ENCODE data around the gene CHST1.

Gene CHST1

DNA sequence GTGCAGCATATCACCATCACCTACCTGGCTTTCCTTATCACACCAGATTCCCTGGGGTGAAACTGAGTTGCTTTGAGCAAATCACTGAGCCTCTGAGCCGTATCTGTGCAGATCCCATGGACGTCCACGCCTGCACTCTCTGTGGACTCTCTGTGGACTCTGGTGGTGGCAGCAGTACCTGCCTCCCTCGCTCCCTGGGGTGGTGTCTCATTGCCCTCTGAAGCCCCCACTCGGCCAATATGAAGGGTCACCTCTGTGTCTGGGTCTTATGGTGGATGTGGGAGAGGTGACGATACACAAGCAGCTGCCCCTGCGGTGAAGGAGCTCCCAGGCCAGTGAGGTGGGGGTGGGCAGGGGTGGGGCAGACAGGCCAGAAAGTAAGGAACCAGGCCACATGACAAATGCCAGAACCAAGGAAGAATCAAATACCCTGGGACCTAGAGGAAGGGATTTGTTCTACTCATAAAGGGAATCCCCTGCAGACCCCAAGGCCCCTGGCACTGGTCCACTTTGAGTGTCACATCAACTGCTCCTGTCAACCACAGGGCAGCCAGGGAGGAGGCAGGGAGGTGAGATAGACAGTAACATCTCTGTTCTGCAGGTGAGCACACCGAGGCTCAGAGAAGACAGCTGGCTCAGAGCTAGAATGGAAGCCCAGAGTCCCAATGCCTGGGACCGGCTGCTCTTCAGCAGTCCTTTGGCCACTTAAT is 9.2 kb upstream of the CHST1 start:
- no peak for DNase-seq

DNA sequence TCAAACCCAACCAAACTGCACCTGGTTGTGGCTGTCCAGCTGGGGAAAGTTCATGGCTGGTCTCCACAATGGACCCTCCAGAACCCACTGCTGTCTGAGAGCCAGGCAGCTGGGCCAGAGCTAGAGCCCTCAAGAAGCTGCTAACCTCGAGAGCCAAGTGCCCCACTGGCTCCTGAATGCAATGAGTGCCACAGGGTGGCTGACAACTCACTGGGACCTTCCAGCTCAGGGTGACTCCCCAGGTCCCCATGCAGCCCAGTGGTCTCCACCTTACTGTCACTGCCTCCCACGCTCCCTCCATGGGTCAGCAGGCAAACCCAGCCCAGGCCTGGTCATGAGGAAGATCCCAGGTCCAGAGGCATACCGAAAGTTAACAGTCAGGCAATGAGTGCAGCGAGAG is 8.0 kb upstream of the CHST1 start:
- no peak for DNase-seq

DNA sequence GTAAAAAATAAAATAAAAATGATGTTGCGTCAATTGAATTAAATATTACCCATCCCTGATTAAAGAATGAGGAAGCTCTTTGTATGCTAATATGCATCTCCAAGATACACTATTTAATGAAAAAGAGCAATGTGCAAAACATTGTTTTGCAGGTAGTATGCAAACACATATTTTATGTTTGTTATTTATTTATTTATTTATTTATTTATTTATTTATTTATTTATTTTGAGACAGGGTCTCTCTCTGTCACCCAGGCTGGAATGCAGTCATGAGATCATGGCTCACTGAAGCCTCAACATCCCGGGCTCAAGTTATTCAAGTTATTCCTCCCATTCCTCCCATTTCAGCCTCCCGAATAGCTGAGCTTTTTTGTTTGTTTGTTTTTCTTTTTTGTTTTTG is 7.2 kb upstream of the CHST1 start:
- no peak for DNase-seq

DNA sequence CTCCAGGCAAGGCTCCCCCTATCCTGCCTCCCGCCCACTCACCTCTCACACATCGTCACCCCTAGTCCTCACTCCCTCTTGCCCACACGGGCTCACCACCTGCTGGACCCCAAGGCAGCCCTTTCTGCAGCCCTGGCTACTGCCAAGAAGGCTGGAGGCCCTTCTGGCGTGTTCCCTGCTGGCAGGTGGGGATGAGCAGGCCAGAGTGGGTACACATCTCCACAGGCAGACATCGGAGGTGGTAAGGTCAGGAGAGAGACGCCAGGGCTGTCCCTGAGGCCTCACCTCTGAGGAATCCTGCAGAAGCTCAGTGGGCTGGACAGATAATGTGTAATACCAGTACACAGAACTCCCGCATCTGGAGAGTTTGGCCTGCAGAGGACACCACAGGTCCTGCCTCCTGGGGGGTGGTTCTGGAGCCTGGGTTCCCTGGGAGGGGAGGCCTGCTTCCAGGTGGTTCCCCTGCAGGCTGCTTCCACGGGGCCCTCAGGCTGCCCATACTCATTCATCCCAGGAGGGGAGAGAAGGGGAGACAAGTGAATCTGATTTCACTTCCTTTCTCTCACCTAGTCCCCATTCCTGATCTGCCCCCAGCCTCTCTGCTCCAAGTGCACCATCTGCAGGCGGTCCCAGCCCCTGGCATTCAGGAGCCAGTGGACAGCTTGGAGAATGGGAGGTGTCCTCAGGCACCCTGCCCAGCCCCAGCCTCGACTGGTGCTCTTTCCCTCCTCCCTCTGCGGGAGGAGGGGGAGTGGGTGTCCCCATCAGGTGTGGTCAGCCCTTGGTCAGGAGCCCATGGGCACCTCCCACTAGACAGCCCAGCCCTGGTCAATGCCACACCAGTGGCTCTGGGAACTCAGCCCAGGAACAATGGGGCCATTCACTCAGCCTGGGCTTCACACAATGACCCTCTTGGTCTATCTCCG is 6.1 kb upstream of the CHST1 start:
- DNase-seq: no peak

DNA sequence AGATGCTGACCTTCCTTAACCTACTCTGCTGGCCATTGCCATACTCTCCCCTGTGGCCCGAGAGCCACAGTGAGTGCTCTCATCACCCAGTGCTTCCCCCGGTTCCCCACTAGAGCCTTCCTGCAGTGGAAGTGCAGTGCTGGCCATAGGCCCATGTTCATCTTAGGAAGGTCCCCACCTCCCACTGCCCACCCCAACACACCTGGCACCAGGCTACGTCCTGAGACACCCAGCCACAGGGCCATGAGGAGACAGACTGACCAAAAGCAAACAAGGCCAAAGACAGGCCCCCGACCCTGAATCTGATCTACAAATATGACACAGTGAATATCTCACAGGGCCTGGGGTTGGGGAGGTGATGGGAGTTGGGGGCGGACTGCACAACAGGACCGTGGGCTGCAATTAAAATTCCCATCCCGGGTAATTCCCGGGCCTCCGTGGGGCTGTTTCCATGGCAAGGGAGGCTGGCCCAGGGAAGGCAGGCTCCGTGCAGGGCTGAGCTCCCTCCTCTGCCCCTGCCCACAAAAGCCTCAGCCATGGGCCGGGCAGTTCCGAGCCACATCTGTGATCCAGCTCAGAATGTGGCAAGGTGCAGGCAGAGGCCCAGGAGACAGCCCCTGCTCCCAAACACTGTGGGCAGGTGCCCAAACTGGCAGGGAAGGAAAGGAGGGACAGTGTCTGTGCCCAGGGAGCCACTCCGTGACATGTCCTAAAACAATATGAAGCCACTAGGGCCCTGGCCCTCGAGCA is 5.1 kb upstream of the CHST1 start:
- DNase-seq: no peak

DNA sequence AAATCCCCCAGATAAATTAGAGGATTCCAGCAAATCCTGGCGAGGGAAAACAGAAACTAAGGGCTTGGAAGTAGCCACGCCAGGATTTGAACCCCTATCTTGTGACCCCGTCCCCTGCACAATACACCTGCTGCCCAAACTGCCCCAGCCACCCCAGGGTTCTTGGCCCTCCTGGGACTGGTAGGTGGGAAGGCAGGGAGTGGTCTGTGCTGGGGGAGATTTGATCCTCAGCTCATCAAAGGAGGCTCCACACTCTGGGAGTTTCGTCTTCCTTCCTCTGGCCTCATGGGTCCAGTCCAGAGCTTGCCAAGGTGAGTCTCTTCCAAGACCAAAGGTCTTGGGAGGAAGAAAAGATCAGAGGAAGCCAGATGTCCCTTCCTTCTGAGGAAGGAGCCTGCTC is 4.5 kb upstream of the CHST1 start:
- no peak for DNase-seq

DNA sequence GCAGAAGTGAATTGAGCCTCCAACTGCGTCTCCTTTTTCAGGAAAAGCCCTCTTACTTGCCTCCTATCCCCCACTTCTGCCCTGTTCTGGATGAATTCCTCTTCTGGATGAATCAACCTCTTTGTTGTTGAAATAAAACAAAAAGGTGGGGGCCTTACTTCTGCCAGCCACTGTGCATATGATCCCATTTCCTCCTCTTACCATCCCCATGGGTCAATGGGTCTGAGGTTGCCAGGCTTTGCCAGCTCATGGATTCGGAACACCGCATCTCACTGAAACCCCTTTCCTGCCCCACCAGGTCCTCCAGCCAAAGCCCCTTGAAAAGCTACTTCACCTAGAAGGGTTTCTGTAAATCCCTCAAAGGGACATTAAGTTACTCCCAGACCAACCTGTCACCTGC is 3.7 kb upstream of the CHST1 start:
- DNase-seq: no peak

DNA sequence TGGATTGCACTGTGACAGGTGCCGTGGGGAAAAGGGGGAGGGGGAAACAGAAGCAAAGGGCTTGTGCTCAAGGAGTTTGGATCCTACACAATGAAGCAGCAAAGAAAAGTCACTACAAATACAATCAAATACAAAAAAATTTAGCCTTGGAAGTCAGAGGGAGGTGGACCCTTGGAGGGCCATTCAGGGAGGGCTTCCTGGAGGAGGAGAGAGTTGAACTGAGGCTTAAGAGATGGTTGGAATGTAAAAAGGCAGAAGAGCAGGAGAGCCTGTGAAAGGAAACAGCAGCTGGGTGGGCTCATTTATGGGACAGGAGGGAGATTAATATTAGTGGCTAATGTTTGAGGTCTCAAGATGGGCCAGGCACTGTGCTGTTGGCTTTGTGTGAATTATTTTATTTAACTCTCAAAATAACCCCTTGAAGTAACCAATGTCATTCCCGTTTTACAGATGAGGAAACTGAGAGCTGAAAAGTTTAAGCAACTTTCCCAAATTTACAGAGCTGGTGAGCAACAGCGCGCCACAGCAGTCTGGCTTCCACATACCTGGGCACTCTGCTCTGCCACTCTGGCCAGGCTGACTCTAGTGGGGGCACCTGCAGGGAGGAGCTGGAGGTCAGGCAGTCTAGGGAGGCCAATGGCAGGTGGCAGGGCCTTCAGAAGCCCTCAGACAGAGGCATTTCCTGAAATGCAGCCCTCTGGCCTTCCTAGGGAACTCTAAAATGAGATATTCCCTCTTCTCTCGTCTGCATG is 2.7 kb upstream of the CHST1 start:
- DNase-seq: no peak

DNA sequence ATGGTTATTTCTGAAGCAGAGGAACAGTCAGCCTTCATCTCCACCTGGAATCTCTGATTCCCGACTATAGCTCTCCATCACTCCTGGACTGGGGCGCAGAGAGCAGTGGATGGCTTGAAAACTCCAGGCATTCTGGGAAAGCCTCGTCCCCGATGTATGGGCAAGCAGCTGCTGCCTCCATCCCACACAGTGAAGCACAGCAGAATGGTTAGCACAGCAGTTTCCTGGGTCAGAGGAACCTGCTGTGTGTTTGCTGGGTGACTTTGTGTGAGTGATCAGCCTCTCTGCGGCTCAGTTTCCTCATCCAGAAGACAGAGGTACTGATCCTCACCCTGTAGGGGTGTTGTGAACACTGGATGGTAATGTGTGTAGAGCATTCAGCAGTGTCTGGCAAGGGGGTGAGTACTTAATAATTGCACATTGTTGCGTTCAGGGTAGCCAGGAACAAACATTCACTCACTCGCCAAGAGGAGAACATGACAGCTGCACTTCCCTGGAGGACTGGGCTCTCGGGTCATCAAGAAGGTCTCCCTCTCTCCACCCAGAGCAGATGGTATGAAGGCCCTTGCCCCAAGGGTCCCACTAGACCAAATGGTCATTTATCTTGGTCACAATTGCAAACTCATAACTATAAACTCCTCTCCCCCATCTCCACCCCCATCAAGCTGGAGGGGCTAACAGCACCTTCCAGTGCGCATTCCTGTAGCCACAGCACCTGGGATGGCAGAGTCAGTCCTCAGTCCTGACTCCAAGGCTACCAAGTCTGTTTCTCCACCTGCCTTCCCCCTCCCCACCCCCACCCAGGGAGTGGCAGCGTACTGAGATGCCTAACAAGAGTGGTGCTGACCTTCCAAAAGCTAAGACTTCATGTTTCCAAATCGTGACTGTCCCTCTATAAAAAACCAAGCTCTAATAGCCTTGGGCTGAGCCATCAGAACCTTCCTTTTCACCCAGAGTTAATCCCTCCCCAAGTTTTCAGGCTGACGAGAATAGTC is 1.5 kb upstream of the CHST1 start:
- no peak for DNase-seq

DNA sequence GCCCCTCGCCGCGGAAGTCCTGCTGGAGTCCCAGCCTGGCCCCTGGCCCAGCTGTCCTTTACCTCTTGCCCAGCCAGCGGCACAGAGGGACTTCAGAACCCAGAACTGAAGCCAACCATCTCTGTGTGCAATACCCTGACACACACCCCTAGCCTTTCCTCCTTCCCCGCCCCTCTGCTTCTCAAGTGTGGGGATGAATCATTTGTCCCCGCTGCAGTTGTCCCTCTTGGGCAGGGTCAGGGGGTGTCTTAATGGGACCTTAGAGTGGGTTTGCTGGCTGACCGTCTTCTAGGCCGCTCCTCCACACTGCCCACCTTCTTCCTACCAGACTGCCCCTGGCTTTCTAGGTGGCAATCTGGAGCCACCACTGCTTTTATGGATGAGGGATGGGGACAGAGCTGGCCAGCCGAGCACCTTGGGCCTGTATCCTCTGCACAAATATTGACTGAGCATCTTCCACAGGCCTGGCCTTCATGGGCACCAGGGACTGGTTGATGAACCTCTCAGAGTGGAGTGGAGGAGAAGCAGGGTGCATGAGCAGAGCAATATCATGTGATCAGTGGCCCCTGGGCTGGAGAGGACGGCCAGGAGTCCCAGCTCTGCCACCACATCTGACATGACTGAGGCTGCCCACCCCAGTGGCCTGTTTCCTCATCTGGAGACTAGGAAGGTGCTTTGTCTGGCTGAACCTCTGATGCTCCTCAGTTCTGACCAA is 668 bp upstream of the CHST1 start:
- DNase-seq: no peak

DNA sequence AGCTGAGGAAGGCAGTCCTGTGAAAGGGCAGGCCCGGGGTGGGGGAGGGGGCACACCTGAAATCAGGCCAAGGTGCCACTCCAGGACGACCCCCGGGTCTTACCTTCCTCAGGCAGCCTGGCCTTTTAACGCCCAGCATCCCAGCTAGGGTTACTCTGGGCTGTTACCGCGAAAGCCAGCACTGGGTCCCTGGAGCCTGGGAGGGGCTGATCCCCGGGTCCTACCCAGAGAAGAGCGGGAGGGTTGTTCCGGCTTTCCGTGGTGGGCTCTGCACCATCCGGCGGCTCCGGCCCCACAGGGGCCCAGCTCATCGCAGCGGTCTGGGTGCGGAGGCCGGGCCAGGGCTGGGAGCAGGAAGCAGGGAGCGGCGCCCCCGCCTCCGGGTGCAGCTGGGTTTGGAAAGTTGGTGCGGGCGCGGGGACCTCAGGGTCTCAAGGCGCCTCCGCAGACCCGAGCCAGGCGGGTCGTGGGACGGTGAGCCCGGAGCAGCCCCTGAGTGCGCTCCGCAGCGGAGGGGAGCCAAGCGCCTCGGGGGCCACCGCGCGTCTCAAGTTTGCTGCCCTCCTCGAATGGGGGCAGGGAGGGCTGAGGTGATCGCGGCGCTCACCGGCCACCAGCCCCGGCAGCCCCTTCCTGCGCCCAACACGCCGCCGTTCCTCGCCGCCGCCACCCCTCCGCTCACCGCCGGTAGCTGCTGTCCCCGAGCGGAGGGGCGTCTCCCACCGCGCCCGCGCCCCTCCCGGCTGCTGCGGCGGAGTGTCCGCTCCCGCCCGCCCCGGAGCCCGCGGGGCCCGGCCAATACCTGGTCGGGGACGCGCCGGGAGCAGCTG is 831 bp downstream of the CHST1 start:
- DNase-seq: no peak

DNA sequence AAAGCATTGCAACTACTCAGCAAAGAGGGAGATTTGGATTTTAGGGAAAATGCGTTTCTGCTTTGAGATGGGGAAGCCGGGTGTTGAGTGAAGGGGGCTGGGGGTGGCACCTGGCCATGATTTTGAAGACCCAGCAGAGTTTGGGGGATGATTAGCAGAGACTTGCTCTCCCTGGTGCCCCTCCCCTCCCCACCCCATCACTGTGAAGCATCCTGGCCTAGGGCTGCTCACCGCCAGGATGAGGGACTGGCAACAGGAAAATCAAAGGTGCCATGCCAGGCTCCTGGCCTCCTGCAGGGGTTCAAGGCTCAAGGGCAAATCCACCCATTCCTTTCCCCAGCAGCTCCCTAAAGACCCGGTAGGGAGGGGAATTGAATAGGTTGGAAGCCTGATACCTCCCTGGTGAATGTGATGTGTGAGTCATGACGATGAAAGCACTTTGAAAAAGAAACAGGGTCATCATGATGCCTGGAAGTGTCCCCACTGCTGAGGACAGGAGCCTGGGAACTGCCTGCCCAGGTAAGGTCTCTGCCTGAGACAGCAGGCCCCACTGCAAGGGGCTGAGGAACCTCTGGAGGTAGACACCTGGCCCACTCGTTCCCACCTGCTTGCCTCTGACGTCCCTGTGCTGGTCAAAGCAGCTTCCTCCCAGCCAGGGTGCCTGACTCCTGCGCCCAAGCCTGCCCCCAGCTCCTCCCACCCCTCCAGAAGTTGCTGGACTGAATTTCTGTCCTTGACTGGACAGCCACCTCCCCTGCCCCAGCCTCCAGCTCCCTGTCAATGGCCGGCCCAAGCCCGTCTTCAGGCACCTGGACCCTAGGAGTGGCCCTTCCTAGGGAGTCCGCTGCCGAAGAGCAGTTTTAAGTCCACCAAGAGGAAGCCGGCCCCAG is 1.7 kb downstream of the CHST1 start:
- no peak for DNase-seq

DNA sequence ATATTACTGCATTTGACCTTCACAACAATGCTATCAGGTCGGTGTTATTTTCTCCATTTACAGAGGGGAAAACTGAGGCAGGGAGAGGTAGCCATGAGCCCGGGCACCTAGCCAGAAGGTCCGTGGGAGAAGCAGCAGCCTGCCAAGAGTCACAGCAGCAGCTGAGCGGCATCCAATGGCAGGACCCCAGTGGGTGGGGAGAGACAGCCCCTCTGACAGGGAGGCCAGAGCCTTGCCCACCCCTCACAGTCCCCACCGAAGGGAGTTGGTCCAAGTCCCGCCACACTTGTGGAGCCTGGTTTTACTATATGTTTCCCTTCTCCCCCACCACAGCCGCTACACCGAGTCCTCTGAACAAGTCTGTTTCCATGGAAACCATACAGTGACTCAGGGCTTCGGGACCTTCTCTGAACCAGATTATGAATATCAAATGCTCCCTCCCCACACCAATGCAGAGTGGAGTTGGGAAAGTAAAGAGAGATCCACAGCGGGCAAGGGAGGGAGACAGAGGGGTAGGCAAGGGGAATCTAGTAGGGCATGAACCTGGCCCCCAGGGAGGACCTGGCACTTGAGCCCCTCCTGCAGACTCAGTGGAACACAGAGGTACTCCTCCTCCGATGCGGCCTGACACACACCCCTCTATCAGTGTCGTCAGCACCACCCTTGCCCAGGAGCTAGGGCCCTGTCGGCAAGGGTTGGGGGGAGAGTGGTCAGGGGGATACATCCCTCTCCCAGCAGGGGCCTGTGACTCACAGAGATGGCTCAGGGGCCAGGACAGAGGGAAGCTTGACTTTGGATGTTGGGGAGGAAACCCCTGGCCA is 2.5 kb downstream of the CHST1 start:
- DNase-seq: no peak

DNA sequence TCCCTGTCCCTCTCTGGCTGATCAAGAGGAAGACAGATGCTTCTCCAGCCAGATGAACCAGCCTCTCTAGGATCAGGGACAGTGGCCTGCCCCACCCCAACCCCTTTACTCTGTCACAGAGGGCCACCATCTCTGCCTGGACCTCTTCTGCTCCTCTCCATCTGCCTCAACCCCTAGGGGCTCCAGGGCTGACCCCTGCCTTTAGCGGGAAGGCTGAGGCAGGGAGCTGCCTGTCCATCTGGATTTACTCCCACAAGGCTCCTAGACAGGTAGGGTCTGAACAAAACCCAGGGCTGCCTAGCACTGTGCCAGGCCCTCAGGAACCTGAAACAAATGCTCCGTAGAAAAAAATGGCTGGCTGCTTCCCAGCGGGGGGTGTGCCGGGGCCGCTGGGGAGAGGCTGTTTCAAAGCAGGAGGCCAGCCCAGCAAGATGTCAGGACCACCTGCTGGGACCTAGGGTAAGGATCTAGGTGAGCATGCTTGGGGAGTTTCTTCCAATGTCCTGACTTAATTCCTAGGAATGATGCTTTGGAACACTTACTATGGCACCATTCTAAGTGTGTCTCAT is 3.2 kb downstream of the CHST1 start:
- DNase-seq: no peak

DNA sequence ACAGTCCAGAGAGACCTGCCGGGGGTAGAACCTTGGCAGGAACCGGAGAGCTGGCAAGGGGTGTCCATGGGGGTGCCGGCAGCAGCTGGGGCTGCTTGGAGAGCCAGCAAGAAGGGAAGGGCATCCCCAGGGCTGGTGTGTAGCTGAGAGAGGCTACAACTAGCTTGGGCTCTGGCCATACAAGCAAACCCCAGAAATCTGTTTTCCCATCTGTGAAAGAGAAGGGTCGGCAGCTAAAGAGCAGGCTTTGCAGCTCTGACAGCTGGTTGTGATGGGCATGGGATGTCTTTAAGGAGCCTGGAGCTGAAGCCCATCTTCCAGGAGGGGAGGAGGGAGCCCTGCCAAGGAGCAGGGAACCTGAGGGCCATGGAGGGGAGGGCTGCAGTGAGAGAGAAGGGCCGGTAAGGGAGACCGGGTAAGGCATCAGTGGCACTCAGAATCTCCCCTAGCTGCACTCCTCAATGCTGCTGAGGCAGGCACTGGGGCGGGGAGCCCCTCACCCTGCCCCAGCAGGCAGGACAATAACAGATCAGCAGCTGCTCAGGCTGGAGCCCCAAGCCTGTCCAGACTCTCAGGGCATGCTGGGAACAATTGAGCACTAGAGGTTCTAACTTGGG is 3.9 kb downstream of the CHST1 start:
- no peak for DNase-seq

DNA sequence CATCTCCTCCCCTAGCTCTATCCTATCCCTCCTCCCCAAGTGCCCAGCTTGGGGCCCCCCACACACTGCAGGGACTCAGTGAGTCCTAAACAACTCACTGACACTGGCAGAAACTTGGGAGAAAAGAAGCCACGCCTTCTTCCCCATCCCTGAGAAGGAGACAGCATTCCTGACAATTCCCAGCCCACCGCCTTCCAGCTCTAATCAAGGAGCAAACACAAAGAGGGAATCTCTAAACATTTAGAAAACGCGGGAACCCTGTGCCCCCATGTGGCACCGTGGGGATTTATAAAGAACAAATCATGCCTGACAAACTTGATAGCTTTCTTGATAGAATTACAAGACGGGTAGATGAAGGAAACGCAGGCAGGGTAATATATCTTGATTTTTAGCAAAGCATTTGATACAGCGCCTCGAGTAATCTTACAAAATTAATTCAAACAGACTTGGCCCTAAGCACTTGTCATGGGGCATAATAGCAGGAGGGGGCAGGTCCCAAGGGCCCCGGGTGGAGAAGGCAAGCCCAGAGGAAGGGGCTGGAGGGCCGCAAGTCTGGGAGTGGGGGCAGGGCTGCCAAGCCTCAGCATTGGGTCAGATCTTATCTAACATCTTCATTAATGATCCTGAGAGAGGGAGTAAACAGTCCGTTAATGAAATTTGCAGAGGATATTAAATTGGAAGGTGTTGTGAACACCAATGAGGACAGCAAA is 4.5 kb downstream of the CHST1 start:
- no peak for DNase-seq

DNA sequence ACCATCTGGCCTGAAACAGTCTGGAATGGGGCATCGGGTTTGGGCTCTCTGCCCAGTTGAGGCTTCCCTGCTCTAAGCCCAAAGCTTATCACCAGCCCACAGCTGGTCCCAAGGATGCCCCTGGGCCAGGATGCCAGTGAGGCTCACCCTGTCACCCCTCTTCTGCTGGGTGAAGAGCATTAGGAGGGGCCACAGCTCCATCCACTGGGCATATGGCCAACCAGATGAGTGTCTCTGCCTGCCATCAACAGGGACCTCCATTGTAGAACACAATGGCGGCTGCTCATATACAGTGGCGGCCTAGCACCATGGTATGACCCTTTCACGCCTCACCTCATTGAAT is 5.6 kb downstream of the CHST1 start:
- DNase-seq: no peak
